Colonic mucosa (tissue), 4 donors: ENCODE data around the gene NSD1. TPM values are rescaled to one million over a fixed set of nuclear protein-coding genes. Genes with fewer than 3 reads are reported as not detected.

Experiments used
- DNase-seq: peaks from one replicate; pipeline ENCODE4 v3.0.0-alpha.2; 2020
- H3K27ac ChIP-seq: fragments of 200-600 bp; one replicate; pipeline ENCODE4 v1.8.0; 2021
- H3K27me3 ChIP-seq: fragments of 200-600 bp; one replicate; pipeline ENCODE4 v1.8.0; 2021
- H3K36me3 ChIP-seq: fragments of 200-600 bp; one replicate; pipeline ENCODE4 v1.8.0; 2021
- H3K4me1 ChIP-seq: fragments of 200-600 bp; one replicate; pipeline ENCODE4 v1.8.0; 2021; ENCODE audit warnings: mild to moderate bottlenecking
- H3K4me3 ChIP-seq: fragments of 200-600 bp; one replicate; pipeline ENCODE4 v1.8.0; 2021
- H3K9ac ChIP-seq, 2 donors: one replicate each; pipeline ENCODE4 v1.7.0; 2013; ENCODE audit warnings: control low read depth in 2 of 2, low read depth in 2 of 2, low read length in 2 of 2
- H3K9me3 ChIP-seq: fragments of 200-600 bp; one replicate; pipeline ENCODE4 v1.8.0; 2021
- intact Hi-C: fragments of 100-400 bp; cut with DNase I; formaldehyde crosslinking; loops from one replicate; pipeline ENCODE4 v1.14.1; 2022
- total RNA-seq, 2 donors: library from RNA; stranded (reverse); fragmentation: NEBNext Ultra II Directional in 1 of 2; extraction: Animal tissue kit (Norgen Biotek cat#: 25700) in 1 of 2; gene quantifications; one replicate each; pipeline ENCODE4 v1.2.1, GENCODE V29; 2021
- TF ChIP-seq, protein P1 (sequence below): fragments of 200-600 bp; IDR thresholded peaks from one replicate; pipeline ENCODE4 v1.8.0; 2022; ENCODE audit warnings: antibody characterized with exemption, mild to moderate bottlenecking
- donor health status: healthy.
- donor health status: DM: no; HTN: no; CAD: no.
- donor health status: DM: no; HTN: no; CAD: no.

NSD1 gene
- total RNA-seq, 2 donors from 2014 or later: 53.0 to 77.9 TPM

DNA sequence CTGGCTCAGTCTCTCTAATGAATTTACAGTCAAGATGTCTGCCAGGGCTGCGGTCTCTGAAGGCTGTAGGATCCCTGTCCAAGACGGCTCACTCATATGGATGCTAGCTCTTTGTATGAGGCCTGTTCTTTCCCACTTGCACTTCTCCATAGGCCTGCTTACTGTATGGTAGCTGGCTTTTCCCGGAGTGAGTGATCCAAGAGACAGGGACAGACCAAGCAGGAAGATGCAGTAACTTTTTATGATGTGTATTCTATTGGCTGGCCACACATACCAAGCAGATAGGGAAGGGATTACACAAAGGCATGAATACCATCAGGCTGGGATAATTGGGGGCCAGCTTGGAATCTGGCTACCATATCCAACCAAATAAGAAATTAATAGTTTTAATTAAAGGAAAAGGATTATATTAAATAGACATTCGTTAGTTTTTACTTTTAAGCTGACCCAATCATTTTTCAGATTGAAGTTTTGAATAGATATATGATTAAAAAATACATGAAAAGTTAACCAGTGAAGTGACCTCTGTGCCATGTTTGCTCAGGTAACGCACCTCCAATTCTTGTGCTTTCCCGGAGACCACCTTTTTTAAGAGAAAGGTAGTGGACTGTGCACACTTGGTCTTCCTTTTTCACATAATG, 20.6 kb downstream of the NSD1 start:
- TF ChIP-seq, protein P1, sequence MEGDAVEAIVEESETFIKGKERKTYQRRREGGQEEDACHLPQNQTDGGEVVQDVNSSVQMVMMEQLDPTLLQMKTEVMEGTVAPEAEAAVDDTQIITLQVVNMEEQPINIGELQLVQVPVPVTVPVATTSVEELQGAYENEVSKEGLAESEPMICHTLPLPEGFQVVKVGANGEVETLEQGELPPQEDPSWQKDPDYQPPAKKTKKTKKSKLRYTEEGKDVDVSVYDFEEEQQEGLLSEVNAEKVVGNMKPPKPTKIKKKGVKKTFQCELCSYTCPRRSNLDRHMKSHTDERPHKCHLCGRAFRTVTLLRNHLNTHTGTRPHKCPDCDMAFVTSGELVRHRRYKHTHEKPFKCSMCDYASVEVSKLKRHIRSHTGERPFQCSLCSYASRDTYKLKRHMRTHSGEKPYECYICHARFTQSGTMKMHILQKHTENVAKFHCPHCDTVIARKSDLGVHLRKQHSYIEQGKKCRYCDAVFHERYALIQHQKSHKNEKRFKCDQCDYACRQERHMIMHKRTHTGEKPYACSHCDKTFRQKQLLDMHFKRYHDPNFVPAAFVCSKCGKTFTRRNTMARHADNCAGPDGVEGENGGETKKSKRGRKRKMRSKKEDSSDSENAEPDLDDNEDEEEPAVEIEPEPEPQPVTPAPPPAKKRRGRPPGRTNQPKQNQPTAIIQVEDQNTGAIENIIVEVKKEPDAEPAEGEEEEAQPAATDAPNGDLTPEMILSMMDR: no peak
- Histone ChIP-seq H3K36me3 (no peaks in the 10 kb centered on the region), H3K4me1 (no peaks in the 10 kb centered on the region), H3K27me3 (no peaks in the 10 kb centered on the region), H3K27ac (no peak overlapping the region), H3K9me3 (no peaks in the 10 kb centered on the region), H3K4me3 (no peak overlapping the region), H3K9ac (no peak overlapping the region)
- DNase-seq: peak; percentile 20
- intact Hi-C loops: no loop called here

DNA sequence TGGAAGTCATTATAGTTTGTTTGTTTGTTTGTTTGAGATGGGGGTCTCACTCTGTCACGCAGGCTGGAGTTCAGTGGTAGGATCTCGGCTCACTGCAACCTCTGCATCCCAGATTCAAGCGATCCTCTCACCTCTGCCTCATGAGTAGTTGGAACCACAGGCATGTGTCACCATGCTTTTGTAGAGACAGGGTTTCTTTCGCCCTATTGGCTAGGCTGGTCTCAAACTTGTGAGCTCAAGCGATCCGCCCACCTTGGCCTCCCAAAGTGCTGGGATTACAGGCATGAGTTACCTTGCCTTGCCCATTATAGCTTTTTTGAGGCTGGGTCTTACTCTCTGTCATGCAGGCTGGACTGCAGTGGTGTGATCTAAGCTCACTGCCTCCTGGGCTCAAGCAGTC, 28.8 kb downstream of the NSD1 start:
- Histone ChIP-seq H3K27me3 (no peaks in the 10 kb centered on the region), H3K4me1 (no peaks in the 10 kb centered on the region), H3K36me3 (no peaks in the 10 kb centered on the region), H3K9me3 (no peaks in the 10 kb centered on the region), H3K27ac (no peak overlapping the region), H3K9ac (no peak overlapping the region), H3K4me3 (no peak overlapping the region)
- DNase-seq: no peak
- TF ChIP-seq, protein P1: no peak
- intact Hi-C loops: no loop called here

DNA sequence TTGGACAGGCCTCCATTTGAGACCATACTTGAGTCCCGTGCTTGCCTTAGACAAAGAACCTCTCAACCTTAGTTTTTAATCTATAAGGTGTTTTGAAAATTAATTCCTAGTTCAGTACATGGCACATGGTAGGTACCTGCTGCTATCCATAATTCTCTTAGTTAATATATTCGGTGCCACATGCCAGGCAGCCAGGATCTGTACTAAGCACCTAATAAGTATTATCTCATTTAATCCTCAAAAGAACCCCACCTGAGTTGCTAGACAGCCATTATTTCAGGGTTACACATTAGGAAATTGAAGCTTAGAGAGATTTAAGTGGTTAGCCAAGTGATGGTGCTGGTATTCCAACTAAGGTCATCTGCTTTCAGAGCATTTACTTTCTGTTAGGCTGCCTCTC, 29.9 kb downstream of the NSD1 start:
- H3K27me3 ChIP-seq: no peaks in the 10 kb centered on the region
- no peaks in the 10 kb centered on the region for H3K9me3 ChIP-seq
- H3K9ac ChIP-seq: no peak overlapping the region
- no peaks in the 10 kb centered on the region for H3K36me3 ChIP-seq
- H3K4me1 ChIP-seq: no peaks in the 10 kb centered on the region
- intact Hi-C loops: no loop called here
- DNase-seq: no peak
- H3K4me3 ChIP-seq: no peak overlapping the region
- TF ChIP-seq, protein P1: no peak
- no peak overlapping the region for H3K27ac ChIP-seq

DNA sequence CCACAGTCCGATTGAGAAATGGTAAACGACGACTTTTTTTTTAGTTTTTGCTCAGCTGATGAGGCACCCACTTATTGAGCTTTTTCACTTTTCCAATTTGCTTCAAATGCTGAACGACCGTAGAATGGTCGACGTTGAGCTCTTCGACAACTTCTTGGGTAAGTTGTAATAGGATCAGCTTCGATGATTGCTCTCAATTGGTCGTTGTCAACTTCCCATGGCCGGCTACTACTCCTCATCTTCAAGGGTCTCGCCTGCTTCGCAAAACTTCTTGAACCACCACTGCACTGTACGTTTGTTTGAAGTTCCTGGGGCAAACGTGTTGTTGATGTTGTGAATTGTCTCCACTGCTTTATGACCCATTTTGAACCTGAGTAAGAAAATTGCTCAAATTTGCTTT, 35.7 kb downstream of the NSD1 start:
- H3K9ac ChIP-seq: no peak overlapping the region
- H3K4me3 ChIP-seq: no peak overlapping the region
- no peaks in the 10 kb centered on the region for H3K36me3 ChIP-seq
- no peak for DNase-seq
- H3K4me1 ChIP-seq: no peaks in the 10 kb centered on the region
- intact Hi-C loops: no loop called here
- no peaks in the 10 kb centered on the region for H3K9me3 ChIP-seq
- H3K27me3 ChIP-seq: no peaks in the 10 kb centered on the region
- TF ChIP-seq, protein P1: no peak
- no peak overlapping the region for H3K27ac ChIP-seq

DNA sequence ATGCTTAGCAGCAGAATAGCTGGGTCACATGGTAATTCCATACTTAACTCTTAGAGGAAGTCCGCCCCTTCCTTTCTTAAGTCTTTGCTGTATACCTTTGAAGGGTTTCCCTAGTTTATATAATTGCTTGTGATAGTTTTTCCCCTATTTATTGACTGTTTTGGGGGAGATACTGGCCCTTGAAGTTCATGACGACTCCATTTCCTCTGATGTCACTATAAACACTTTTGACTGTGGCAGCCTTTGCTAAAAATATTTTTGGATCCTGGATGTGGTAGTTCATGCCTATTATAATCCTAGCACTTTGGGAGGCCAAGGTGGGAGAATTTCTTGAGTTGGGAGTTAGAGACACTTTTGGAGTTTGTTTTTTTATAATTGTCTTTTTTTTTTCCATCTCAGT, 38.4 kb downstream of the NSD1 start:
- no peaks in the 10 kb centered on the region for H3K4me1 ChIP-seq
- no peak overlapping the region for H3K4me3 ChIP-seq
- H3K27ac ChIP-seq: no peak overlapping the region
- TF ChIP-seq, protein P1: no peak
- no peak overlapping the region for H3K9ac ChIP-seq
- H3K9me3 ChIP-seq: no peaks in the 10 kb centered on the region
- intact Hi-C loops: no loop called here
- no peak for DNase-seq
- H3K27me3 ChIP-seq: no peaks in the 10 kb centered on the region
- no peaks in the 10 kb centered on the region for H3K36me3 ChIP-seq
